CD4-positive, alpha-beta T cell treated with Interleukin-21 for 1 hour (primary cell): Measurements from ENCODE around the gene NADSYN1.

Experiments
- DNase-seq: peaks from one replicate; pipeline ENCODE4 v3.0.0-alpha.2; 2020

NADSYN1 gene

GRCh38 chr11:71474771-71475483 is 21.9 kb downstream of the NADSYN1 start:
- no peak for DNase-seq

GRCh38 chr11:71476031-71476430 is 23.0 kb downstream of the NADSYN1 start:
- DNase-seq: no peak

- DNase-seq: no peak
Measured at GRCh38 chr11:71476926-71477640, 24.1 kb downstream of the NADSYN1 start.

DNA sequence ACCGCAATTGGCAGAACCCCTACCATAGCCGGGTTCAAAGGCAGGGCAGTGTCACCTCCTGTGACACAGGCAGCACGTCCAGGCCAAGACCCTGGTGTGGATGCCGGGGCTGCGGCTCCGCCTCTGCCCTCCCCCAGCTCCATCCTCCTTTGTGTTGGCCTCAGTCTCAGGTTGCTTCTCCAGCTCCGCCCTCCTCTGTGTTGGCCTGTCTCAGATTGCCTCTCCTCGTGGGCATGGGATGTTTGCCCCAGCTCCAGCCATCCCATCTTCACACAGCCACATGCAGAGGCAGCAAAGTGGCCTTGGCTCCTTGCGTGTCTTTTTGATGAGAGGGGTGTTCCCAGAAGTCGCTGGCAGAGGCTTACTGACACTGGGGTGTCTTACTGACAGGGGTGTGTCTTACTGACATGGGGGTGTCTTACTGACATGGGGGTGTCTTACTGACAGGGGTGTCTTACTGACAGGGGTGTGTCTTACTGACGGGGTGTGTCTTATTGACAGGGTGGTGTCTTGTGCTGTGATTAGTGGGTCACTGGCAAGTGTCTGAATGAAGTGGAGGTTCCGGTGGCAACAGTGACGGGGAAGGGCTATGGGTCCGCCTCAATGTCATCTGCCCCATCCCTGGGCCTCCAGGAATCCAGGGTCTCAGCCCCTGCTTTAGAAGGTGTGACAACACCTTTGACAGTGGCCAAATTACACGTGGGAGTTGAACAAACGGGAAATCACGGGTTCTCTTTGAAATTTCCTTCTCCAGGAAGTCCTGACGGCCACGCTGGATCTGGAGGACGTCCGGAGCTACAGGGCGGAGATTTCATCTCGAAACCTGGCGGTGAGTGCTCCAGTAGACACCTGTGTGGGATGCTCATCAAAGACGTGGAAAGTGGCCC is 24.9 kb downstream of the NADSYN1 start:
- no peak for DNase-seq

DNA sequence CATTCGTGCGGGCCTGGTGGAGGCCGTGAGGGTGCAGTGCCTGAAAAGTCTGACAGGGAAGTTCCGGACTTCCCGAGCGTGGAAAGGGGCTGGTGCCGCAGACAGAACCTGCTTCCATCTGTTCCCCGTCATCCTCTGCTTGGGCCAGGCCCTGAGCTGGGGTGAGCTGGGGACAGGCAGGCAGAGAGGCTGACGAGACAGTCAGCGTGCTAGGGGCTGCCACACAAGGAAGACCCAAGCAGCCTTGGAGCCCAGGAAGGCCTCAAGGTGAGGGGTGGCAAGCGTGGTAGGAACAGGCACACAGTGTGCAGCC is 25.5 kb downstream of the NADSYN1 start:
- DNase-seq: no peak

DNA sequence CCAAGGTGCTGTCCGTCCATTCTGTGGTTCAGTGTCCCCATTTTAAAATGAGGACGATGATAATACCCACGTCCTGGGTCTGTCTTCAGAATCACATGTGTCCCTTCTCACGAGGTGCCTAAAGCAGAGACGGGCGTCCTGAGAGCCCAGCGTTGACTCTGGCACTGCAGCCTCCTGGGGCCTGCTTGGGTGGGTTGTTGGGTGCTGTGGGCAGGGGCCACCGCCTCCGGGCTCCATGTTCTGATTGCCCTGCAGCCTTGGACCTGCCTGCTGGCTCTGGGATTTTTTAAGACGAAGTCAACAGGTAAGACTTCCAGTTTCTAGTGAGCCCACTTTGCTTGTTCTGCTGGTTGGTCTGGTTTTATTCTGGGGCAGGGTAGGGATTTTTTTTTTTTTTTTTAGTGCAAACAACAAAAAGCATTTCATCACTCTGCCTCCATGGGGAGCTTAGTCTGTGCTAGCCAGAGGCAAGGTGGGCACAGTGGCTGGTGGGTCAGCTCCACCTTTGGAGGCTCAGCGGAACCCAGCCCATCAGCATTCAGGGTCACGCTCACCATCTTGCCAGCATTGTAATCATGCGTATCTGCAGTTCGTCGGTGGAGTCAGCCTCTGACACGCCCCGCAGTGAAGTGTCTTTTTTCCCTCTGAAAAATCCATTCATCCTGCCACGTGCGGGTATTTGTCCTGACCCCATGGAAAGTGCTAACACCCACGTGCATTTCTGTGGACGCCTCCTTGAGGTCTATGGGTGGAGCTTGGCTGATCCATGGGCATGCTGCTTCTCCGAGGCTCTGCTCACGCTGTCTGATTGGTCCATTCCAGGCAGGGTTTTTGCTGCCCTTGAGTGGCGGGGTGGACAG is 28.3 kb downstream of the NADSYN1 start:
- DNase-seq: no peak

DNA sequence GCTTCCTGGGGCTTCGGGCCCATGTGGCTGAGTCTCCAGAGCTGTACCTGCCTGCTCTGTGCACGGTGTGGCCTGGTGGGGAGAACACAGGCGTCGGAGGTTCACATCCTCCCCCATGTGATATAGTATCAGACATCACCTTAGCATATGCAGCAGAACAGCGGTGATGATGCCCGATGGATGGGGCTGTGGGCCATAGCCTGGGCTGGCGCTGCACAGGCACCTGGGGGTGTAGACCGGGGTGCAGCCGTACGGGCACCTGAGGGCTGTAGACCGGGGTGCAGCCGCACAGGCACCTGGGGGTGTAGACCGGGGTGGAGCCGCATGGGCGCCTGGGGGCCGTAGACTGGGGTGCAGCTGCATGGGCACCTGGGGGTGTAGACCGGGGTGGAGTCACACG is 29.2 kb downstream of the NADSYN1 start:
- no peak for DNase-seq

GRCh38 chr11:71482746-71483364 is 29.9 kb downstream of the NADSYN1 start:
- DNase-seq: no peak

DNA sequence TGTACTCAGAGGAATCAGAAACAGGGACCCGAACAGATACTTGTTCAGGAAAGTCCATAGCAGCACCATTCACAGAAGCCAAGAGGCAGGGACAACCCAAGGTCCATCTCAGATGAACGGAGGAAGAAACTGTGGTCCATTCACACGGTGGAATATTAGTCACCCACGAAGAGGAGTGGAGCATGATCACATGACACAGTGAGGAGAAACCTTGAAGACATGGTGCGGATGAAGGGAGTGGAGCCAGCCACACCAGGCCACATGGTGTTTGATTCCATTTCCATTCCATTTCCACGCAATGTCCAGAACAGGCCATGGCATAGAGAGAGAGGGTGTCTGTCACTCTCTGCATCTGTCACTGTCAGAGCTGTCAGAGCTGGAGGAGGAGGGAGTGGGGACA is 30.7 kb downstream of the NADSYN1 start:
- no peak for DNase-seq

DNA sequence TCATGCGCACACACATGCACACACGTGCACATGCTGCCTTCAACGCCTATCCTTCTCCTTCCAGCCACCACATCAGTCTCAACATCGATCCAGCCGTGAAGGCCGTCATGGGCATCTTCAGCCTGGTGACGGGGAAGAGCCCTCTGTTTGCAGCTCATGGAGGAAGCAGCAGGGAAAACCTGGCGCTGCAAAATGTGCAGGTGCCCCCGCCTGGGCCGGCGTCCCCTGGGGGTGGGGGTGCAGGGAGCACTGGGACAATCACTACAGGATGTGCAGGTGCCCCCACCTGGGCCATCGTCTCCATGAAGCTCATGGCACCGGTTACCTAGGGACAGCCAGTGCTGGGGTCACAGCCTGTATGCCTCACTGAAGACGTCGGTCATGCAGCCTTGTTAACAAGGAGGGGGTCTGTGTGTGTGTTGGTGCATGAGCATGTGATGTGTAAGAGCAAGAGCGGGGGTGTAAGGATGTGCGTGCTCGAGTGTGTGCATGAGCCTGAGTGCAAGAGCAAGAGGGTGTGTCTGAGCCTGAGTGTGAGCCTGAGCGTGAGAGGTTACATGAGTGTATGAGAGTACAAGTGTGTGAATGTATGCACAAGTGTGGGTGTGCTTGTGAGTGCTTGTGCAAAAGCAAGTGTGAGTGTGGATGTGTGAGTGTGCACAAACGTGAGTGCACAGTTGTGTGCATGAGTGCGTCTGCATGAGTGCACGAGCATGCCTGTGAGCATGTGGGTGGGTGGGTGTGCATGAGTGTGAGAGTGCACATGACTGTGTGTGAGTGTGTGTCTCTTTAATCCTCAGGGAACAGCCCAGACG is 31.5 kb downstream of the NADSYN1 start:
- DNase-seq: no peak

GRCh38 chr11:71485063-71485399 is 32.0 kb downstream of the NADSYN1 start:
- no peak for DNase-seq

GRCh38 chr11:71485466-71485865 is 32.5 kb downstream of the NADSYN1 start:
- DNase-seq: no peak

GRCh38 chr11:71486320-71486719 is 33.3 kb downstream of the NADSYN1 start:
- no peak for DNase-seq

GRCh38 chr11:71488681-71489270 is 35.8 kb downstream of the NADSYN1 start:
- no peak for DNase-seq

GRCh38 chr11:71489311-71490043 is 36.5 kb downstream of the NADSYN1 start:
- DNase-seq: no peak

GRCh38 chr11:71490044-71490730 is 37.2 kb downstream of the NADSYN1 start:
- no peak for DNase-seq

GRCh38 chr11:71490731-71491390 is 37.9 kb downstream of the NADSYN1 start:
- no peak for DNase-seq

GRCh38 chr11:71491531-71491930 is 38.5 kb downstream of the NADSYN1 start:
- no peak for DNase-seq

DNA sequence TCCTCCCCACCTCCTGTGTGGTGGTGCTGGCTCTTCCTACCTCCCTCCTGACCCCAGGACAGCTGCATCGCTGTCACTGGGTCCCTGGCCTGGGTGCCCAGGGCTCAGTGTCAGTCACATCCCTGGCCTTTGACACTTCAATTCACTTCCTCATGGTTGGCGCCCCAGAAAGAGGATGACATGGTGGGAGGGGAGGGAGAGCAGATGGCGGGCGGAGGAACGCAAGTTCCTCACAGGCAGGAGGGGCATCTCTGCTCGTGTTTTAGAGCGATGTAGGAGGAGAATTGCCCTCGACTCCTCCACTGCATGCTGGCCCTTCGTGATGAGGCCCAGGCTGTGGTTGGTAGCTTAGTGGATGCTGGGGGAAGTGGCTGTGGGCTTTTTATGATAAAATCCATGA is 38.9 kb downstream of the NADSYN1 start:
- no peak for DNase-seq
